Activated CD4-positive, alpha-beta T cell treated with anti-CD3 and anti-CD28 coated beads, Interleukin-2, amount 10 ng/mL, durations not matched to agents 7 days and 5 days (primary cell): Measurements from ENCODE around the gene MROH8. TPM values are rescaled to one million over a fixed set of nuclear protein-coding genes. Genes with fewer than 3 reads are reported as not detected.

ENCODE experiments used
- CTCF ChIA-PET: fragments of 350-600 bp; sonication (Branson Sonifier 250); formaldehyde crosslinking; loops from one replicate; lab custom pipeline; 2021; ENCODE audit warnings: antibody characterized with exemption; lab: Charles Lee
- POLR2A ChIA-PET: fragments of 350-600 bp; sonication (Branson Sonifier 250); formaldehyde crosslinking; loops from one replicate; lab custom pipeline; 2021; ENCODE audit warnings: antibody characterized with exemption; lab: Charles Lee
- DNase-seq: peaks from one replicate; pipeline ENCODE4 v3.0.0-alpha.2; 2020
- H3K27ac Mint-ChIP-seq: one replicate; pipeline ENCODE4 v1.8.0; 2021; ENCODE audit warnings: mild to moderate bottlenecking, moderate library complexity, mixed read lengths
- H3K27me3 Mint-ChIP-seq: one replicate; pipeline ENCODE4 v1.8.0; 2021; ENCODE audit warnings: mixed read lengths
- H3K36me3 Mint-ChIP-seq: one replicate; pipeline ENCODE4 v1.8.0; 2021; ENCODE audit warnings: low read depth, mixed read lengths
- H3K4me1 Mint-ChIP-seq: one replicate; pipeline ENCODE4 v1.8.0; 2021; ENCODE audit warnings: mixed read lengths
- H3K4me3 Mint-ChIP-seq: one replicate; pipeline ENCODE4 v1.8.0; 2021; ENCODE audit warnings: mild to moderate bottlenecking, moderate library complexity, mixed read lengths
- H3K9me3 Mint-ChIP-seq: one replicate; pipeline ENCODE4 v1.8.0; 2021; ENCODE audit warnings: mixed read lengths
- total RNA-seq, 2 experiments: library from RNA; stranded (reverse); gene quantifications; one replicate each; pipeline ENCODE4 v1.2.3, GENCODE V29; 2021

MROH8 gene
- total RNA-seq, 2 experiments from 2014 or later, result 2.5 to 3.0 TPM

DNA sequence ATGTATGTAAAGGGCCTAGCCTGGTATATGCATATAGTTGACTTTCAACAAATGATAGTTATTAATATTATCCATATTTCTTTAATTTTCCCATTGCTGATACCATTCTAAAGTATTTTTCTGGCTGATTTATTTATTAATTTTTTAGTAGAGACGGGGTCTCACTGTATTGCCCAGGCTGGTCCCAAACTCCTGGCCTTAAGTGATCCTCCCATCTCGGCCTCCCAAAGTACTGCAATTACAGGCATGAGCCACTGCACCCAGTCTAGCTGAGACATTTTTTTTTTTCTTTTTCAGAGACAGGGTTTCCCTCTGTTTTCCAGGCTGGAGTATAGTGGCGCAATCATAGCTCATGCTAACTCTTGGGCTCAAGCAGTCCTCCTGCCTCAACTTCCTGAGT, 29.8 kb upstream of the MROH8 start:
- ChIA-PET CTCF (interaction anchor here (0.5 to 0.8 kb wide), 3 partner anchors 11 to 248 kb away, joined by 3 to 4 read pairs (median 3); no protein-coding TSS in a partner anchor), POLR2A (no interaction called here)
- H3K27ac Mint-ChIP-seq, result no peak overlapping the region
- H3K27me3 Mint-ChIP-seq, result no peaks in the 10 kb centered on the region
- H3K4me3 Mint-ChIP-seq, result no peak overlapping the region
- H3K36me3 Mint-ChIP-seq, result peaks cover 48% of the 10 kb centered on the region
- H3K9me3 Mint-ChIP-seq, result no peaks in the 10 kb centered on the region
- DNase-seq, result no peak
- no peaks in the 10 kb centered on the region for H3K4me1 Mint-ChIP-seq

DNA sequence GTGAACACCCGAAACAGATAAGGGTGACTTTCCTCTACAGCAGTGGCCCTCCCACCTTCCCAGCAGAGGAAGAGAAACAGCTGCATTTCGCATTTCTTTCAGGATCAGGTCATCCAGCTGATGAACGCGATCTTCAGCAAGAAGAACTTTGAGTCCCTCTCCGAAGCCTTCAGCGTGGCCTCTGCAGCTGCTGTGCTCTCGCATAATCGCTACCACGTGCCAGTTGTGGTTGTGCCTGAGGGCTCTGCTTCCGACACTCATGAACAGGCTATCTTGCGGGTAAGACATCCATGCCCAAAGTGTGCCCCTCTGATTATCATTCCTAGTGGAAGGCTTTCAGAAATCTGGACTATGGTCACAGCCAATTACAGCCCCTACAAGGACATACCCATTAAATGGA, 27.8 kb upstream of the MROH8 start:
- Mint-ChIP-seq H3K27me3 (no peaks in the 10 kb centered on the region), H3K9me3 (no peaks in the 10 kb centered on the region), H3K36me3 (peaks cover 45% of the 10 kb centered on the region), H3K4me3 (no peak overlapping the region), H3K27ac (no peak overlapping the region), H3K4me1 (no peaks in the 10 kb centered on the region)
- ChIA-PET CTCF (interaction anchor here (0.7 kb wide), 1 partner anchor 80 kb away, joined by 3 read pairs; no protein-coding TSS in a partner anchor), POLR2A (no interaction called here)
- DNase-seq, result no peak

DNA sequence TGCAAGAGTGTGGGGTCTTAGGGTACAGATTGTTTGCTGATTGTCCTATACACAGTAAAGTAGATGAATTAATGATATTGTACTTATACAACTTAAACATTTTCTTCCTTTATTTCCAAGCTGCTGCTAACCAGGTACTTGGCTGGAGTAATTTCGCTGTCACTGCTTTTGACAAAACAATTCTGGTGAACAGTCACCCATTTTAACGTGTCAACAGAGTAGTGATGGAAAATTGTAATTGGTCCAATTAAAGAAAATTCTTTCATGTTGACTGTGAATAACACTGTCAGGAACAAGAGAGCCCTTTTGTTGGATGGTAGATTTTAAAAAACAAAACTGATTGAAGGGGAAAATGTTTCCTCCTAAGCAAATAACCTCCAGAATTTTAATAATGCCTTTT, 26.4 kb upstream of the MROH8 start:
- H3K36me3 Mint-ChIP-seq, result peaks cover 55% of the 10 kb centered on the region
- ChIA-PET POLR2A (no interaction called here), CTCF (no interaction called here)
- H3K9me3 Mint-ChIP-seq, result no peaks in the 10 kb centered on the region
- H3K4me3 Mint-ChIP-seq, result no peak overlapping the region
- no peaks in the 10 kb centered on the region for H3K4me1 Mint-ChIP-seq
- H3K27me3 Mint-ChIP-seq, result no peaks in the 10 kb centered on the region
- H3K27ac Mint-ChIP-seq, result no peak overlapping the region
- no peak for DNase-seq

DNA sequence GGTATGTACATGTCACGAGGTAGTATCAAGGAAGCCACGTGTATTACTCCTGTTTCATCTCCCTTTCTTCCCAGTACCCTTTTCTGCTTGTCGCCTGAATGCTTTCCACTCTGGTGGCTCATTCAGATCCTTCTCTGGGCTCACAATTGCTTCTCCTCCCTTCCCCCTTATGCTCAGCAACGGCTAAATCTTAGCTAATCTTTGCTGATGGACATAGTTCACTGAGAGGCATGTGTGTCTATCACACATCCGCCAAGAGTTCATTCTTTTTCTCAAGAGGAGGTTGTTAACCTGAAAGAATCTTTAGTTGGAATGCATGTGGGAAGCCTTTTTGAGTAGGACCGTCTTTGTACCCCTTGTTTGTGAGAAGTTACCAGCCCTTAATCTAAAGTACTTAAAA, 25.8 kb upstream of the MROH8 start:
- no peaks in the 10 kb centered on the region for H3K9me3 Mint-ChIP-seq
- POLR2A ChIA-PET, result no interaction called here
- CTCF ChIA-PET, result interaction anchor here (1.0 kb wide), 1 partner anchor 10 kb away, joined by 3 read pairs; no protein-coding TSS in a partner anchor
- no peak overlapping the region for H3K27ac Mint-ChIP-seq
- H3K4me3 Mint-ChIP-seq, result no peak overlapping the region
- H3K36me3 Mint-ChIP-seq, result peaks cover 61% of the 10 kb centered on the region
- peaks cover 2% of the 10 kb centered on the region for H3K4me1 Mint-ChIP-seq
- no peaks in the 10 kb centered on the region for H3K27me3 Mint-ChIP-seq
- no peak for DNase-seq

- Mint-ChIP-seq H3K4me3 (no peak overlapping the region), H3K4me1 (peaks cover 2% of the 10 kb centered on the region), H3K9me3 (no peaks in the 10 kb centered on the region), H3K27me3 (no peaks in the 10 kb centered on the region), H3K27ac (no peak overlapping the region), H3K36me3 (peaks cover 61% of the 10 kb centered on the region)
- ChIA-PET POLR2A (no interaction called here), CTCF (interaction anchor here (1.0 to 2.2 kb wide), 2 partner anchors 8 to 12 kb away, joined by 3 to 8 read pairs; no protein-coding TSS in a partner anchor)
- no peak for DNase-seq
Observed at GRCh38 chr20:37204056-37204455, 24.7 kb upstream of the MROH8 start.

DNA sequence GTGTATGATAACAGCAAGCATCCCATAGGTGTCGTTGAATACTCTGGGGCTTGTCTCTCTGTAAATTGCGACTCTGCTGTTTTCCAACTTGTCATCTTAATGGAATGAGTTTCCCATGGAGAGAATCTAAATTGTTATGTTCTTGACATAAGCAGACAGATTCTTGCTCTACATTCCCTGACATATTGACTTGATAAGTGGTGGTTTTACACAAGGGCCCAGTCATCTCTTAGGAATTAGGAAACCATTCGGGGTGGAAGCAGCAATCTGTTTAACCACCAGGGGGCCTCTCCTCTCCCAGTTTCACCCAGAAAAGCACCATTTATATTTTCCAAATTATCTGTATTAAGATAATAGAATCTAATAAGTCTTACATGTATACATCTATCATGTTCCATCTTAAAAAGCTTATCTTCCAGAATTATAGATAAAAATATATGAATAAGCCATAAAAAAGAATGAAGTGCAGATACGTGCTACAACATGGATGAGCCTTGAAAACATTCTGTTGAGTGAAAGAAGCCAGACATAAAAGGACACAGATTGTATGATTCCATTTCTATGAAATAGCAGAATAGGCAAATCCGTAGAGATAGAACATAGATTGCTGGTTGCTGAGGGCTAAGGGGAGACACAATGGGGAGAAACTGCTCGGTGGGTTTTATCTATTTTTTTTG, 23.1 kb upstream of the MROH8 start:
- POLR2A ChIA-PET, result no interaction called here
- Mint-ChIP-seq H3K9me3 (no peaks in the 10 kb centered on the region), H3K4me3 (no peak overlapping the region), H3K4me1 (peaks cover 3% of the 10 kb centered on the region), H3K36me3 (peaks cover 58% of the 10 kb centered on the region), H3K27me3 (no peaks in the 10 kb centered on the region), H3K27ac (no peak overlapping the region)
- CTCF ChIA-PET, result interaction anchor here (2.2 kb wide), 1 partner anchor 10 kb away, joined by 8 read pairs; no protein-coding TSS in a partner anchor
- DNase-seq, result peak; percentile 33

DNA sequence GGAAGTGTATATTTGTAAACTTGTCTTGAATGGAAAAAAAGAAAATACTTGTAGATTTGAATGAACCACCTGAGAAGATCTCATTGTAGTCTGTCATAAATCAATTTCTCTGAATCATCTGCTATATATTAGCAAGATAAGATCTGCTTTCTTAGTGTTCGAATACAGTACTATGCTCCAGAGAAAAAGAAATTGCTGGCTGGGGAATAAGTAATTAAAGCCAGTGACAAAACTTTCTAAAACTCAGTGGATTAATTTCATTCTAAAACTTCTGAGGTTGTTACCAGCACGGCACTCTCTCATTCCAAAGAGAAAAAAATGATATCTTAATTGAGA, 22.4 kb upstream of the MROH8 start:
- no peak for DNase-seq
- no peak overlapping the region for H3K4me3 Mint-ChIP-seq
- no peaks in the 10 kb centered on the region for H3K9me3 Mint-ChIP-seq
- ChIA-PET POLR2A (no interaction called here), CTCF (interaction anchor here (0.6 to 1.1 kb wide), 3 partner anchors 10 to 370 kb away, joined by 3 to 4 read pairs (median 4); no protein-coding TSS in a partner anchor)
- peaks cover 52% of the 10 kb centered on the region for H3K36me3 Mint-ChIP-seq
- H3K27ac Mint-ChIP-seq, result no peak overlapping the region
- peaks cover 8% of the 10 kb centered on the region for H3K4me1 Mint-ChIP-seq
- no peaks in the 10 kb centered on the region for H3K27me3 Mint-ChIP-seq

GRCh38 chr20:37200926-37201826, 21.8 kb upstream of the MROH8 start:
- Mint-ChIP-seq H3K4me1 (peaks cover 12% of the 10 kb centered on the region), H3K27me3 (no peaks in the 10 kb centered on the region), H3K9me3 (no peaks in the 10 kb centered on the region), H3K4me3 (no peak overlapping the region), H3K27ac (peak overlapping the region; percentile 36), H3K36me3 (peaks cover 54% of the 10 kb centered on the region)
- no peak for DNase-seq
- CTCF ChIA-PET, result interaction anchor here (0.6 to 1.1 kb wide), 6 partner anchors 9 to 1216 kb away, joined by 3 to 5 read pairs (median 4); no protein-coding TSS in a partner anchor
- POLR2A ChIA-PET, result no interaction called here

DNA sequence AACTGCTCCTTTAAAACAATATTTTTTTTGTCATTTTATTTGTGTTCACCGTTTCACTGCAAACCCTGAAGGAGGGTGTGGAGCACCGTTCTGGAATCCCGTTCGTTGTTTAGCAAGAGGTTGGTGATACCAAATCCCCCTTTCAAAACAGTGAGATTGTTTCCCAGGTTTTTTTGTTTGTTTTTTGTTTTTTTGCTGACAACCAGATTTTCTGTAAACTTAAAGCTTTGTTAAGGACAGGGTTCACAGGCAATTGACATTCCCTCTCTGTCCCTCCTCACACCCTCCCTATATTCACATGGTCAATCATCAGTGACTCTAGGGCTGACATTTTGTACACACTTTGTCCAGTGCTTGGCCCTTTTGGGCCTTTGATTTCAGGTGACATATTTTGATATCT, 21.0 kb upstream of the MROH8 start:
- Mint-ChIP-seq H3K27ac (no peak overlapping the region), H3K27me3 (no peaks in the 10 kb centered on the region), H3K4me3 (no peak overlapping the region), H3K36me3 (peaks cover 50% of the 10 kb centered on the region), H3K9me3 (no peaks in the 10 kb centered on the region), H3K4me1 (peaks cover 17% of the 10 kb centered on the region)
- POLR2A ChIA-PET, result no interaction called here
- CTCF ChIA-PET, result interaction anchor here (1.0 kb wide), 2 partner anchors 9 to 333 kb away, joined by 3 to 4 read pairs; no protein-coding TSS in a partner anchor
- no peak for DNase-seq

- Mint-ChIP-seq H3K4me1 (peaks cover 29% of the 10 kb centered on the region), H3K27ac (no peak overlapping the region), H3K36me3 (peaks cover 40% of the 10 kb centered on the region), H3K27me3 (no peaks in the 10 kb centered on the region), H3K4me3 (no peak overlapping the region), H3K9me3 (no peaks in the 10 kb centered on the region)
- ChIA-PET CTCF (interaction anchor here (1.0 kb wide), 1 partner anchor 7 kb away, joined by 4 read pairs; no protein-coding TSS in a partner anchor), POLR2A (interaction anchor here (0.7 kb wide), 1 partner anchor 21 kb away, joined by 3 read pairs; no protein-coding TSS in a partner anchor)
- DNase-seq, result no peak
Observed at GRCh38 chr20:37198932-37199660, 19.7 kb upstream of the MROH8 start.

- peak overlapping the region; percentile 12 for H3K4me3 Mint-ChIP-seq
- ChIA-PET POLR2A (interaction anchor here (1.2 kb wide), 1 partner anchor 16 kb away, joined by 3 read pairs; the partner anchor contains the start of genes MROH8 and RPN2), CTCF (interaction anchor here (0.5 to 3.7 kb wide), 12 partner anchors 10 to 338 kb away, joined by 3 to 27 read pairs (median 4); partner anchors contain the start of genes MROH8 and RPN2)
- peaks cover 36% of the 10 kb centered on the region for H3K36me3 Mint-ChIP-seq
- H3K27me3 Mint-ChIP-seq, result no peaks in the 10 kb centered on the region
- DNase-seq, result peak; percentile 33
- peaks cover 60% of the 10 kb centered on the region for H3K4me1 Mint-ChIP-seq
- H3K9me3 Mint-ChIP-seq, result no peaks in the 10 kb centered on the region
- peak overlapping the region; percentile 88 for H3K27ac Mint-ChIP-seq
Observed at GRCh38 chr20:37194621-37195417, 15.5 kb upstream of the MROH8 start.
